ENCODE results near the gene GSDMA. TPM values are rescaled to one million over a fixed set of nuclear protein-coding genes. Genes with fewer than 3 reads are reported as not detected.

The GSDMA gene
- total RNA-seq, 1 experiment from 2014 or later: not detected

- Histone ChIP-seq H2AK5ac (ENCODE audit: insufficient read length, low read length) (no peak overlapping the region), H2BK5ac (ENCODE audit: insufficient read length, low read length) (no peak overlapping the region), H2AFZ (ENCODE audit: low read length) (no peak overlapping the region), H3K23ac (ENCODE audit: insufficient read length, low read depth, low read length) (no peak overlapping the region), H3T11ph (ENCODE audit: low read length) (no peak overlapping the region), H3K23me2 (ENCODE audit: insufficient read length, low read depth, low read length, poor library complexity, severe bottlenecking) (peaks cover under 1% of the 10 kb centered on the region), H3K18ac (ENCODE audit: insufficient read length, low read depth, low read length) (no peak overlapping the region), H4K91ac (ENCODE audit: insufficient read length, low read depth, low read length) (no peak overlapping the region), H3K79me2 (ENCODE audit: insufficient read depth, low read length) (peaks cover 10% of the 10 kb centered on the region; the same call in 1 of the 2 replicates), H2BK15ac (ENCODE audit: low read depth, low read length) (no peak overlapping the region), H3K27me3 (ENCODE audit: insufficient read depth, low read length) (no peaks in the 10 kb centered on the region), H4K5ac (ENCODE audit: insufficient read length, low read depth, low read length) (no peak overlapping the region), H3K14ac (ENCODE audit: insufficient read depth, low read length) (no peak overlapping the region), H3K4me1 (ENCODE audit: insufficient read depth, low read length) (no peaks in the 10 kb centered on the region; the same call in 1 of the 2 replicates), H3K79me1 (ENCODE audit: insufficient read depth, low read depth, low read length, poor library complexity, severe bottlenecking) (peaks cover 12% of the 10 kb centered on the region), H3K4ac (ENCODE audit: low read depth, low read length) (no peak overlapping the region), H4K8ac (replicated peaks; ENCODE audit: insufficient read length, low read depth, low read length) (no peak overlapping the region), H3K56ac (ENCODE audit: insufficient read length, low read depth, low read length) (no peak overlapping the region), H3K9me3 (ENCODE audit: control insufficient read depth, low read depth, low read length) (no peaks in the 10 kb centered on the region), H3K9ac (ENCODE audit: extremely low read depth, insufficient read length, low read length) (no peak overlapping the region), H2BK12ac (ENCODE audit: insufficient read length, low read depth, low read length) (no peak overlapping the region), H2BK20ac (ENCODE audit: low read depth, low read length, poor library complexity, severe bottlenecking) (no peak overlapping the region), H2BK120ac (ENCODE audit: low read depth, low read length, poor library complexity, severe bottlenecking) (no peak overlapping the region), H3K27ac (ENCODE audit: insufficient read length, low read depth, low read length) (no peak overlapping the region), H4K20me1 (ENCODE audit: control insufficient read depth, insufficient read depth, insufficient read length) (no peaks in the 10 kb centered on the region), H3K4me2 (ENCODE audit: insufficient read depth, insufficient read length, low read length) (no peak overlapping the region)
- Mint-ChIP-seq H3K27me3 (ENCODE audit: low read depth) (no peaks in the 10 kb centered on the region; the same call in 1 of the 2 replicates), H3K4me1 (peaks cover 21 to 23% of the 10 kb centered on the region in 2 experiments), H3K36me3 (ENCODE audit: insufficient read depth in 1 of 3, low read depth in 3 of 3) (peaks cover 21 to 47% (median 46%) of the 10 kb centered on the region in 3 experiments; a peak in 6 of 7 replicates), H3K9me3 (no peaks in the 10 kb centered on the region), H3K27ac (no peak overlapping the region), H3K4me3 (no peak overlapping the region)
- TF ChIP-seq, protein P1, sequence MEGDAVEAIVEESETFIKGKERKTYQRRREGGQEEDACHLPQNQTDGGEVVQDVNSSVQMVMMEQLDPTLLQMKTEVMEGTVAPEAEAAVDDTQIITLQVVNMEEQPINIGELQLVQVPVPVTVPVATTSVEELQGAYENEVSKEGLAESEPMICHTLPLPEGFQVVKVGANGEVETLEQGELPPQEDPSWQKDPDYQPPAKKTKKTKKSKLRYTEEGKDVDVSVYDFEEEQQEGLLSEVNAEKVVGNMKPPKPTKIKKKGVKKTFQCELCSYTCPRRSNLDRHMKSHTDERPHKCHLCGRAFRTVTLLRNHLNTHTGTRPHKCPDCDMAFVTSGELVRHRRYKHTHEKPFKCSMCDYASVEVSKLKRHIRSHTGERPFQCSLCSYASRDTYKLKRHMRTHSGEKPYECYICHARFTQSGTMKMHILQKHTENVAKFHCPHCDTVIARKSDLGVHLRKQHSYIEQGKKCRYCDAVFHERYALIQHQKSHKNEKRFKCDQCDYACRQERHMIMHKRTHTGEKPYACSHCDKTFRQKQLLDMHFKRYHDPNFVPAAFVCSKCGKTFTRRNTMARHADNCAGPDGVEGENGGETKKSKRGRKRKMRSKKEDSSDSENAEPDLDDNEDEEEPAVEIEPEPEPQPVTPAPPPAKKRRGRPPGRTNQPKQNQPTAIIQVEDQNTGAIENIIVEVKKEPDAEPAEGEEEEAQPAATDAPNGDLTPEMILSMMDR (conservative IDR thresholded peaks at IDR 0.05): no peak
- DNase-seq: no peak
- WGBS (ENCODE audit: extremely low coverage, insufficient read length, low lambda C conversion rate): no CpG with 5 or more reads among the region's 5 CpGs
Measured at GRCh38 chr17:39921323-39921722, 41.5 kb upstream of the GSDMA start.

Measured in H9 (cell line).